Stimulated activated CD8-positive, alpha-beta memory T cell treated with anti-CD3 and anti-CD28 coated beads, Interleukin-4, amount 100 ng/mL, for 4 hours (primary cell): ENCODE data around the gene NELL1.

Source experiments
- DNase-seq, 2 donors: peaks; one replicate each; pipeline ENCODE4 v3.0.0-alpha.2; 2020; ENCODE audit warnings: low read depth in 2 of 2, low spot score in 1 of 2

NELL1 gene

DNA sequence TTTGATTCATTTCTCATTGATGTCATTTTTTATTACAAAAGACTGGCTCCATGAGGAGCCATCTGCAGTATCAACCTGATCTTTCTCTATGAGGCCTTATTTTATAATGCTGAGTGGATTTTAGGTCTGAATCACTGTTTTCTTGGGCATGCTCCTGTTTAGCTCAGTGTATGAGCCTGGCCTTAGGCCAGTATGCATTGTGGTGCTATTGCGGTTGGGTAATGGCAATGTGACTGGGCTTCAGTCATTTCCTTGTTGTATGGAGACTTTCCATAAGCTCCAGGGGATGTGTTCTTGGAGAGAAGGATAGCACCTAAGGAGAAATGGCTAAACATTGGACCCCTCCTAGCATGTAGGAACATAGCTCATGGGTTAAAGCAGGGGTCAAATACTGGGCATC is 293.2 kb downstream of the NELL1 start:
- DNase-seq, result no peak

DNA sequence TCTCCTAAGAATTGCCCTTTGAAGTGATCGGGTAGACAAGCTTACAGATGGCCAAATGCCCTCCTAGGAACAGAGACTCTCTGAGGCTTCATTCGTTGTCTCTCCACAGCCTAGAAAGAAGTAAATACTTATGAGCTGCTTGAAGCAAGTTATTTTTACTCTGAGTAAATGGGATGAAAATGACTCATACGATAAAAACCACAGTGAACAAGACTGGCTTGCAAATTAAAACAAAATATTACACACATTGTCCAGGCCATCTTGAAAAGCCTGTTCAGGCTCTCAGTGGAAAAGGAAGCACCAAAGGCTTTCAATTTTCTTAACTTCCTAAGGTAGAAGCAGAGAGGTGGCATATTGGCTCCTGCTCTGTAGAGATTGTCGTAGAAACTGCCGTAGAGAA is 294.2 kb downstream of the NELL1 start:
- no peak for DNase-seq

DNA sequence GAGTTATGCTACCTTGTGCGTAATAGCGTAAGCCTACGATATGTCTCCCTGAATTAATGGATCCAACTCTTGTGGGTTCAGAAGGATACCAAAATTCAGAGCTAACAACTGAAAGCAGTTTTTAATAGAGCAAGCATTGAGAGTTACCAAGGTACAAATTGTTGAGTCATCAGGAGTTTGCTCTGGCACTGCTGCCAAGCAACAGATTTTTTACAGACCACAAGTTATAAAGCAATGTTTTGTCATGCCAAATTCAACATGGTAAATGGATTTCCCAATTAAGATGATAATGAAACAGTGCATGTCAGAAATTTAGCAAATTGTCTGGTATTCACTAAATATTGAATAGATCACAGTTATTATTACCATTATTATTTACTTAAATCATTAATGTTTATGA is 295.6 kb downstream of the NELL1 start:
- DNase-seq, result no peak

DNA sequence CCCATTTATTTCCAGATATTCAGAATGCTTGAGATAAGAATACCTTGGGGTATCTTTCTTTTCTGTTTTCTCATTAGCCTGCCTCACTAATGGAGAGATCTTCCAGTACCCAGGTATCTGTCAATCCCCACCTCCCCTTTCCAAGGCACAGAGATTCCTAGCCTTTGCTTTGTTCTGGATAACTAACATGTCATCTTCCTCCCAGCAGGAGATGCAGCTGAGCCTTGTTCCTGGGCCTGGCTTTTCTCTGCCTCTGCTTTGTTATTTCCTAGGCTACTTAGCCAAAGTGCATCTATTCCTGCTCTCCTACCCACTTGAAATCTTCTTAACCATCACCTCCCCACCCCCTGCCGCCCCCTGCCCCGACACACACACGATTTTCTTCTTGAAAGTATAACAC is 297.1 kb downstream of the NELL1 start:
- no peak for DNase-seq

DNA sequence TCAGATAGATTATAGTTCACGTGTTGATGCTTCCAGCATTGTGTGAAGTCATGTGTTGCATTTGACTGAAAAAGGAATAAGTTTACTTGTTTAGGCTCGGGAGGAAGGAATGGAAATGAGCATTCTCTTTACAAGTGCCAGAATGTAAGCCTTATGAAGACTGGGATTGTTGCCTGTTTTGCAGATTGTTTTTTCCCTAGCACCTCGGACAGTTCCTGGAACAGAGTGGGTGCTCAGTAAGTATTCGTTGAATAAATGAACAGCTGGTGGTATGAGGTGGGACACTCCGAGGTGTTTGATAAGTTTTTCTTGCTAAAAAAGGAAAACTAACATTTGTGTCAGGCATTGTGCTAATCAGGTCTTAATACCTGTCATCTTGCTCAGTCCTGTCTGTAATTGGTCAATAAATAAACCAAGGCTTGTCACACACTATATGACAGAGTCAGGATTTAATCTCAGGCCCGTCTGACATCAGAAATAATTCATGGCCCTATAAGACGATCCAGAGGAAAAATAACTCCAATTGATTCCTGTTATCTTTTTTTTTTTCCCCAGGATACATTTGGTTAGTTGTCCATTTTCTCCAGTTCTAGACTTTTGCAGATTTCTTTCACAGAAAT is 304.7 kb downstream of the NELL1 start:
- DNase-seq, result no peak

DNA sequence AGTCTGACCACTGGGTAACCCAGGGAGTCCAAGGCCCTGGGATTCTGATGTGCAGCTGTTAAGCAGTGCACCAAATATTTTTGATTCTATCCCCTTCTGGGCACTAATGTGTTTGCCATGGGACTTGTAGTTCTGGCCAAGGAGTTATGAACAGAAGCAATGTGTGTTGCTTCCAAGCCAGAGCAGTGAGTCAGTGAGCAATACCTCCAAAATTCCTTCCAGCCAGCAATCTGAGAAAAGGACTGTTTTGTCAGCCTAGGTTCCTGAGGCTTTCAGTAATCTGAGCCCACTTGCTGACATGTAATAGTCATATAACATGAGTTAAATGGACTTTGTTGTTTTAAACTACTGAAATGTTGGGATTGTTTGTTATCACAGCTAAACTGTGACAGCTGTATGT is 311.4 kb downstream of the NELL1 start:
- no peak for DNase-seq

DNA sequence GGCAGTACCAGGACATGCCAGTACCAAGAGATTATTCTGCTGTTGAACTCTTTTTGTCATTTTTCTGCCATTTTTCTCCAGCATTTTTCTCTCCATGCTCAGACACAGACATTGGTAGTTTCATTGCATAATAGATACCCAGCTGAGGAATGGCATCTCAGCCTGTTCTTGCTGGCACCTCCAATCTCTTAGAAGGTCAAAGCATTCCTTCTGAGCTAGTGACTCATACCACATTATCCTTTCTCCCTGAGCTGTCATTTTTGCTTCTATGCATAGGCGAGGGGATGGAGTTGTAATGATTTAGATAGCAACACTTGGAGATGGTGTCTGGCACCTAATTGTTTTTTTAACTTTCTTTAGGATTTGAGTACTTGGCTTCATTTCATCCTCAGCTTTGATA is 321.1 kb downstream of the NELL1 start:
- no peak for DNase-seq

DNA sequence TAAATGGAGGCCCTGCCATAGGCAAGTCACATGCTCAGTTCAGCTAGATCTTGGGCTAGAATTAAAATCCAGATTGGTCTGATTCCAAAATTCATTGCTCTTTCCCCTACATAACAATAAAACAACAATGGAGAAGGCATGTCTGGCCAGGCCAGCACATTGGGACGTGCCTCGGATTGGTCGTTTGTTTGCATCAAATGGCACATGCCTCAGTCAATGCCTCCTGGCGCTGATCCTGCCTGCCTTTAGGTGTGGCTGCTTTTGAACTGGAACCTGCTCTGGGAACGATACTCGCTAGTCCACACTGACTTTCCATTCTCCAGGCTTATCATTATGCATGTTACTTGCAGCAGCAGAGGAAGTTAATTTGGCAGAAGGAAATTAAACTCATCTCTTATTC is 322.1 kb downstream of the NELL1 start:
- DNase-seq, result no peak

DNA sequence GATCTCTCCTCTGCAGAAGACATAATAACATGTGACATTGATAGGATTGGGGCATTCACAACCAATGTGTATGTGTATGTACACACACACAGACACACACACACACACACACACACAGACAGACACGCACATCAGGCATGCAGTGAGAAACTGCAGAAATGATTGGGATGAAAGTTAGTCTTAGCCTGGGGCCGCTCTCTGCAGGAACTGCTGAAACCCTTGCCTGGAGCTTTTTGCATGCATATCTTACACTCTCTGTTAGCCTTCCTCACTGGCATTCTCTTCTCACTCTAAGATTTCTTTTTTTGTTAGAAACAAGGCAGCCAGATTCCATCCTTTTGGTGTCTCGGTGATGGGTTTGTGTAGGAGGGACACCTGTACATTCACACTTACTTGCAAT is 337.9 kb downstream of the NELL1 start:
- no peak for DNase-seq

DNA sequence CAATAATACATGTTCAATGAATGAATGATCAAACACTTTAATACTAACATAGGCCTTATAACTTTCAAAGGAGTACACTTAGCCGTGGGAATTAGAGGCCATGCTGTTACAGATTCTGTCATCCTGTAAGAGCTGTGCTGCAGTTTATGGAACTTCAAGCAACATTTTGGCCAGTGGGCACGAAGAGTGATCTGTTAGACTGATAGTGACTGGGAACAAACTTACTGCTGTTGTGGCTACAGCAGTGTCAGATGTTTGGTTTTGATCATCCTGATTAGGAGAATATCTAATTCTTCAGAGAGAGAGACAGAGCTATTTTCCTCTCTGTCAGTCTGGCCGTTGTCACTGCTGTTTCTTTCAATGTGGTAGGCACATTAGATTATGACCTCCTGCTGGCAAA is 348.9 kb downstream of the NELL1 start:
- no peak for DNase-seq

DNA sequence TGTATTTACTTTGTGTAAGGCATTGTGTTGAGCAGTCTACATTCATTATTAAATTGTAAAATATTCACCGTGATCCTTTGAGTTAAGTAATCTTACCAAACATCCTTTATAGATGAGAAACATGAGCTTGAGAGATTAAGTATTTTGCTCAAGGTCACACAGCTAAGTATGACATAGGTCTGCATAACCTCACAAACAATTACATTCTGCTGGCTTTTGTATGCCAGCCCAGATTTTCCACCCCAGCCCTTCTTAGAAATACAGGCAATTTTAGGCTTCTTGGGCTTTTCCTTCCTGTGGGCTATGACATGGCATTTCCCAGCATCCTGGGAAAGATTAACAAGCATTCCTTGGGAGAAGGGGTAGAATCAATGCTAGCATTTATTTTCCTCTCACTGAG is 357.3 kb downstream of the NELL1 start:
- DNase-seq, result no peak

DNA sequence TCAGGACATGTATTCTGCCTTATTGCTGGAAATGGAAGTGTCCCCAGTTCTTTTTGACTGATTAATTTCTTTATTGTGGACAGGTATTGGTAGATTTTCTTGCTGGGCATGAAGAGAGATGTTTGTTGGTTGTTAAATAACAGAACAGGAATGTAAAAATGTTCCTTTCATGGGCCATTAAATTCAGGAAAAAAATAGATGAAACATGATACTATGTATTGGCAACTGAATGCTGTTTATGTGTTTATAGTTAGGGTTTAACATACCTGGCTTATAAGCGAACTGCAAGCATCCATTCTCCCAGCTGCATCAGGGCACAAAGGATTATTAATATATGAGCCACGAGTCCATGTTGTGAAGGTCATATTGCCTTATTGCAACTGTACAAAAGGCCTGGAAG is 368.5 kb downstream of the NELL1 start:
- DNase-seq, result no peak

DNA sequence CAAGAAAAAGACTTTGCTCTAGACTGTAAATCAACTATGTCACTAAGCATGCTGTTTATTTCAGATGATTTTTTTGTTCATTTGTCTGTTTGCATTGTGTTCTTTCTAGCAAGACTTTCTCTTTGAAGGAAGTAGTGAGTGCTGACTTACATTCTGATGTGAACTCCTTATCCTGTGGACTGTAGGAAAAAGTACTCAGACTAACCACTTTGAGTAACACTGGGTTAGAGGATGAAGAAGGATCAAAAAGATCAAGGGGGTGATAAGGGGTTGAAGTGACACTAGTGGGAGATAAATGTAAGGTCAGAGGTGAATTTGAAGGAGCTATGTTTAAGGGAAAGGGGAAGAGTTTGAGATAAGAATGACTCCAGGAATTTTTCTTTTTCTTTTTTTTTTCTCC is 369.4 kb downstream of the NELL1 start:
- DNase-seq, result no peak

DNA sequence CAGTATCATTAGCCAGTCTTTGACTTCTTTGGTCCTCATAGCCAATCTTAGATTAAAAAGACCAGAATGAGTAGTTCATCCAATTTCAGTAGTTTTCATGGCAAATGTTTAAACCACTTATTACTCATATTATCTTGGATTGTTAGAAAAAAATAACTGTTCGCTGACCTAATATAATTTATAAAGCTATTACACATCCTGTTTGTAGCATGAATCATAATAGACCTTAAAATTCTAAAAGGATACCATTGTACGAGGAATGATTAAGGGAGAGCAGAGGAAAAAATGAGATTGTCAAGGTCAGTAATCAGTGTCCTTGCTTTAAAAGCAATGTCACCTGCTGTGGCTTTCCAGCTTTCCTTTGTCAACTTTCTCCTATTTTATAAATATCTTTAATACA is 371.2 kb downstream of the NELL1 start:
- no peak for DNase-seq

DNA sequence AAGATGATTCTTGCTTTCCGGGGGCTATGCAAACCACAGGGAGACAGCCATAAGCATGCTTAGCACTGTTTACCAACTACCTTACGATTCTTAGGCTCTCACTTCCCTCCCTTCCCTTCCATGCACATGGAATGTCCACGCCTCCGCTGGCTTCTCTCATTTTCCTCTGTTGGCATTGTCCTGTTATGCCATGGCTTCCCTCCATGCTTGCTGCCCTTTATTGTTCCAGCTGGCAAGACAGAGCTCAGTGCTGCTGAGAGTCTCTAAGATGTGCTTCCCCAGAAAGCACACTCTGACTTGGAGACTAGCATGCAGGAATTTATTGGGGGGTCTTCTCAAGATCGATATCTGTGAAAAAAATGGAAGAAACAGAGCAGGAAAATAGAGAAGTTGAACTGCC is 379.2 kb downstream of the NELL1 start:
- DNase-seq, result no peak

DNA sequence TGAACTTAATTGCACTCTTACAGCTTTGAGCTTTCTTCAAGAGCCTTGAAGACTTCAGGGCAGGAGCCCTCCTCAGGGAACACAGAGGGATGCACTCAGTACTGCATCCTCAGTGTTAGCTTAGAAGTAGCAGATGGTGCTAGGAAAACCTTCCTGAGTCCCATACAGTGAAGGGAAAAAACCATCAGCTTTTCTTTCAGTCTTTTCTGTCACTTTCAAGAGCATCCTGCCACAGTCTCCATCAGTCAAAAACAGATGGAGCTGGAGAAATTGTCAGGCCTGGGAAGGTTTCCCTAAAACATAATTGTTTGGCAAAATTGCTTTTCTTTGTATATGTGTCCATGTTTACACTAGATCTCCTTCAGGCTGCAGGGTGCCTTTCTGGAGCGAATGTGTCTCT is 384.1 kb downstream of the NELL1 start:
- DNase-seq, result no peak

DNA sequence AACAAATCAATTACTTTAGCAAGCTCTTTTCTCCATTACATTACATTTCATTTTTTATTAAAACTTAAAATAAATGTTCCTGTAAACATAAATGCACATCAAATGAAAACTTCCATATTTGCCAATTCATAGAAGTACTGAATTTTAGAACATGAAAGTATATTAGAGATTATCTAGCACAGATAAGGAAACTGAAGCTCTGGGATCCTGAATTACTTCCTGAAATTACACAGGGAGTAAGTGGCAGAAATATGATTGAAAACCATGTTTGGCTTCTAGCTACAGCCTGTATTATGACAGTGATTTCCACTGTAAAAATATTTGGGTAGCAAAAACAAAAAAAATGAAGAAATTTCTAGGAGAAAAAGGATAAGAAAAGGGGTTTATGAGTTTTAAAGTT is 387.3 kb downstream of the NELL1 start:
- DNase-seq, result no peak

DNA sequence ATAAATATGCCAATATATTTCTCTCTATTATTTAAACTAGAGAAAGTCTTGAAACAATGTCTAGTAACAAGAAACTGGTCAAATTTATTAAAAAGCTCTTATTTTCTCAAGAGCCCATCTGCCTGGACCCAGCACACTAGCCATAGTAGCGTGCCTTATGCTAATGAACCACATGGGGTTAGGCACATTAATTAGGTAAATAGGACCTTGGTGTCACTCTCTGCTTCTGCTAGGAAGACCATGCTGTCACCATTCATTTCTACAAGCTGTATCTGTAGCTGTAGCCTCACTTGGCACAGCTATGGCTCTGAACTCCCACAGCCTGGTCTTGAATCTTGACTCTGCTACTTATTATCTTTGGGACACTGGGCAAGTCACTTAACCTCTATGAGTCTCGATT is 390.5 kb downstream of the NELL1 start:
- no peak for DNase-seq

DNA sequence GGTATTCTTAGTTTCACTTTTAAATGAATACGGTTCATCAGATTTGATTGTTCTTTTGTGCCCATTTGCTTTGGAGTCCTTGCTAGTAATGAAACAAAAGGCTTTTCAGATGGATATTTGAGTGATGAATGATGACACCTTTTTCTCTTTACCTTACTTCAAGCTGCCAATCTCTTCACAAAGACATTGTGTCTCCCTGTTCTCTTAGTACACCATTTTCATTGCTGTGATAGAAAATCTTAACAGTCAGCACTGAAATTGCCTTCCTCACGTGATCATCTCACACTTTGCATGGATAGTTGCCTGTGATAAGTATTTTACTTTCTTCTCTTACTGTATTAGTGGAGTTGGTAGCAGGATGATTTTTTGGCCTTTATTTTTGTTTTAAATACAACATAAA is 396.6 kb downstream of the NELL1 start:
- no peak for DNase-seq

DNA sequence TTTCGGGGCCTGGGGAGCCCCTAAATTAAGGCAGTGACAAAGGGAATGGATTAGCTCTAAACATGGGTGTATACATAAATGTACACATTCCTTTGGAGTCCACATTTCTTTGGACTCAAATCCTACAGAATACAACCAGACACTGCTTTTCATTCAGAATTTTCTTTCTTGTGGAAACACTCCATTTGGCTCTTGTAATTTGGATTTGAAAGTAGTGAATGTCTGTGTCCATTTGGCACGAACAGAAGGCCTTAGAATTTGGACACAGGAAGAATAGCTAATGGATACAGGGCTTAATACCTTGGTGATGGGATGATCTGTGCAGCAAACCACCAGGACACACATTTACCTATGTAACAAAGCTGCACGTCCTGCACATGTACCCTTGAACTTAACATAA is 399.5 kb downstream of the NELL1 start:
- no peak for DNase-seq

DNA sequence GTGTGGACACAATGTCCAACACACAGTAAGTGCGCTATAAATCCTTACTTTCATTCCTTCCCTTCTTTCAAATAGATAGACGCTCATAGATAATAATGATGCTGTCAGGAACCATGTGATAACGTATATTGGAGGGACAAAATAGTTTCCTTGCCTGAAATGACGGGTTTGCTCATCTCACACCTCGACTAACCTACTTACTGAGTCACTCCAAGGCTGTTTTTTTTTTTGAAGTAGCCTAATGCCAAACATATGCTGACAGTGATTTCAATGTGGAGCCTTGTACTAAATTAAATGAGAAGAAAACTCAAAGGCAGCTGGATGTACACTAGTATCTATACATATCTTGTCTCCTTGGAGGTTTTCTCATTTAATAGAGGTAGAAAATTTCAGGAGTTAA is 400.5 kb downstream of the NELL1 start:
- no peak for DNase-seq

DNA sequence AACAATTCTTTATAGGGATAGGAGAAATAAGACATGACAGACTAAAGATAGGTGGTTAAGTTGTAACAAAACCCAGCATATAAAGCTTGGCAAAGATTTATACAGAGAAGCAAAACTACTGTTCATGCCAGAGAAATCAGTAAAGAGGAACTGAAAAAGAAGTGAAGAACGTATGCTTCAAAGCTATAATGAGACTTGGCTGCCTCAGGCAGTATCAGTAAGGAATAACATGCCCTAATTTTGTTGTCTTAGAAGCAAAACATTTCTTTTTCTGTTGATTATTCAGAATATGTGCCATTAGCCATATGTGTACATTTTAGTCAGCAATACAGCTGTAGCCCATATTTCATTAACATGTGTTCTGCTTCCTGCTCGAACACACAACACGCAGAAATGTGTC is 403.2 kb downstream of the NELL1 start:
- DNase-seq, result no peak

DNA sequence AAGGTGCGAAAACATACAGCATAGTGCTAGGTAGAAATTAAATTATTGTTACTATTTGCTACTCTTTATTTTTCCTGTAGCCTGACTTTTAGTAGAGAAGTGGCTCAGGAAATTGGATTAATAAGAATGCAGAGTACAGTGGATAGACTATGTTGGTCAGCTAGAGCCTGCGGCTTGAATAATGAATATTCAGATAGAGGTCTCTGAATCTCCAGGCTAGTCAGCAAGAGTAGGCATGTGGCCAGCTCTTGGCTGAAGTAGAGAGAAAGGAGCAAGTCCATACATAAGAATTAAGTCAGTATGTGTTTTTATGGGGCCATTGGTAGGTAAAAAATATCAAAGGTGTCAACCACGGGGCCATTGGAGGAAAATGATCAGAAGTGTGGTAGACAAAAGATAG is 413.5 kb downstream of the NELL1 start:
- no peak for DNase-seq

DNA sequence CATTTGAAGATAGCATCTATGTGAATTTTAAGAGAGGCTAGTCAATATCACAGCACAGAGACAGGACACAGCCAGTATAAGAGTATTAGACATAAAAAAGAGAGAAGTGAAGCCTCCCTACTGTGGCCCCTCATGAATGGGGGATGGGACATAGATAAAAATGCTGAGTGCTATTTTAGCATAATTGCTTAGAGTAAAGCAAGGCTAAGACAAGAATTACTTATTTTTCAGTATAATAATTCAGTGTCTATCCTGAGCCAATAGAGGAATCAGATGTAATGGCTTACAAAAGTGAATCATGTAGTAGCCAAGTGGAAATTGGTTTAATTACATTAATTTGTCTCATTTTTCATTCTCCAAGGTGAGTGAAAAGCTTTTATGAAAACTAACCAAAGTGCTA is 419.5 kb downstream of the NELL1 start:
- no peak for DNase-seq
